GM18505 (cell line): Measurements from ENCODE around the gene FSCN2.
A peak's percentile ranks its signal among the peaks of the same experiment; 100 is the strongest.

Experiments used
- ATAC-seq: cut with Tn5 transposase; IDR thresholded peaks from one replicate; pipeline ENCODE4 v1.9.1; 2021; ENCODE audit not compliant: unreplicated experiment
- POLR2A ChIP-seq: IDR thresholded peaks from 4 replicates; pipeline ENCODE4 v1.6.1; 2011; ENCODE audit warnings: borderline replicate concordance; ENCODE audit not compliant: insufficient read depth, insufficient read length; ENCODE audit errors: extremely low read depth

The FSCN2 gene

GRCh38 chr17:81499601-81499970 lies 28.6 kb upstream of the FSCN2 start:
- no peak for TF ChIP-seq POLR2A
- no peak for ATAC-seq

GRCh38 chr17:81500047-81500446 lies 28.1 kb upstream of the FSCN2 start:
- no peak for ATAC-seq
- TF ChIP-seq POLR2A: no peak

- no peak for TF ChIP-seq POLR2A
- no peak for ATAC-seq
Measured at GRCh38 chr17:81502471-81503017, 25.6 kb upstream of the FSCN2 start.

GRCh38 chr17:81503619-81504018 lies 24.6 kb upstream of the FSCN2 start:
- no peak for TF ChIP-seq POLR2A
- ATAC-seq: no peak

- no peak for ATAC-seq
- peak; percentile 55 for TF ChIP-seq POLR2A
Measured at GRCh38 chr17:81508639-81509206, 19.5 kb upstream of the FSCN2 start.

- no peak for ATAC-seq
- TF ChIP-seq POLR2A: peak; percentile 77
Measured at GRCh38 chr17:81509207-81509971, 18.8 kb upstream of the FSCN2 start.

GRCh38 chr17:81509972-81510784 lies 18.0 kb upstream of the FSCN2 start:
- ATAC-seq: no peak
- TF ChIP-seq POLR2A: no peak

GRCh38 chr17:81510785-81511553 lies 17.2 kb upstream of the FSCN2 start:
- no peak for ATAC-seq

GRCh38 chr17:81511554-81511803 lies 16.7 kb upstream of the FSCN2 start:
- TF ChIP-seq POLR2A: no peak
- no peak for ATAC-seq

More at GRCh38 chr17:81510785-81511553, 17.2 kb upstream of the FSCN2 start:
- peak; percentile 46 for TF ChIP-seq POLR2A

- TF ChIP-seq POLR2A: peak; percentile 49
- ATAC-seq: no peak
Measured at GRCh38 chr17:81511804-81512561, 16.2 kb upstream of the FSCN2 start.

GRCh38 chr17:81512562-81513371 lies 15.4 kb upstream of the FSCN2 start, which contains the start of gene ACTG1:
Gene ACTG1 (minus strand): TSS chr17:81512799. CDS start chr17:81512354, 445 bp downstream.
- peak; percentile 41 for ATAC-seq
- peak; percentile 100 for TF ChIP-seq POLR2A
